H9 (cell line): ENCODE data around the gene MORC4. TPM values are rescaled to one million over a fixed set of nuclear protein-coding genes. Genes with fewer than 3 reads are reported as not detected.

Source experiments
- DNase-seq: peaks from one replicate; pipeline ENCODE4 v3.0.0-alpha.2; 2017
- H2AFZ ChIP-seq: one replicate; pipeline ENCODE4 v1.6.1; 2013; ENCODE audit warnings: mild to moderate bottlenecking, low read length, control low read depth, moderate library complexity
- H2AK5ac ChIP-seq: 2 replicates; pipeline ENCODE4 v1.6.1; 2013; ENCODE audit warnings: low read length, control low read depth, mixed read lengths; ENCODE audit not compliant: insufficient read length
- H2BK120ac ChIP-seq: one replicate; pipeline ENCODE4 v1.6.1; 2013; ENCODE audit warnings: low read depth, mild to moderate bottlenecking, low read length, control low read depth, inconsistent platforms; ENCODE audit not compliant: poor library complexity, severe bottlenecking
- H2BK12ac ChIP-seq: 2 replicates; pipeline ENCODE4 v1.6.1; 2013; ENCODE audit warnings: low read length, control low read depth, mixed read lengths, low read depth; ENCODE audit not compliant: insufficient read length
- H2BK15ac ChIP-seq: 2 replicates; pipeline ENCODE4 v1.6.1; 2013; ENCODE audit warnings: low read depth, low read length, control low read depth
- H2BK20ac ChIP-seq: one replicate; pipeline ENCODE4 v1.6.1; 2013; ENCODE audit warnings: low read depth, mild to moderate bottlenecking, low read length, control low read depth, inconsistent platforms; ENCODE audit not compliant: poor library complexity, severe bottlenecking
- H2BK5ac ChIP-seq: 2 replicates; pipeline ENCODE4 v1.6.1; 2013; ENCODE audit warnings: low read length, control low read depth, mixed read lengths; ENCODE audit not compliant: insufficient read length
- H3K14ac ChIP-seq: 2 replicates; pipeline ENCODE4 v1.6.1; 2013; ENCODE audit warnings: low read length, control low read depth; ENCODE audit not compliant: insufficient read depth
- H3K18ac ChIP-seq: 2 replicates; pipeline ENCODE4 v1.6.1; 2013; ENCODE audit warnings: low read depth, mild to moderate bottlenecking, mixed read lengths, low read length, control low read depth; ENCODE audit not compliant: insufficient read length
- H3K23ac ChIP-seq: 2 replicates; pipeline ENCODE4 v1.6.1; 2013; ENCODE audit warnings: low read length, control low read depth, mixed read lengths, low read depth; ENCODE audit not compliant: insufficient read length
- H3K23me2 ChIP-seq: 2 replicates; pipeline ENCODE4 v1.6.1; 2013; ENCODE audit warnings: low read depth, mild to moderate bottlenecking, mixed read lengths, low read length, control low read depth; ENCODE audit not compliant: insufficient read length, poor library complexity, severe bottlenecking
- H3K27ac ChIP-seq: 2 replicates; pipeline ENCODE4 v1.5.1; 2013; ENCODE audit warnings: low read length, control low read depth, mixed read lengths, low read depth; ENCODE audit not compliant: insufficient read length
- H3K27me3 ChIP-seq: 2 replicates; pipeline ENCODE4 v1.6.1; 2013; ENCODE audit warnings: low read length, control low read depth, inconsistent platforms; ENCODE audit not compliant: insufficient read depth
- H3K4ac ChIP-seq: 2 replicates; pipeline ENCODE4 v1.6.1; 2013; ENCODE audit warnings: low read depth, mild to moderate bottlenecking, control low read depth, inconsistent platforms, low read length, moderate library complexity
- H3K4me1 ChIP-seq: 2 replicates; pipeline ENCODE4 v1.6.1; 2013; ENCODE audit warnings: low read length, control low read depth, inconsistent platforms; ENCODE audit not compliant: insufficient read depth
- H3K4me2 ChIP-seq: 2 replicates; pipeline ENCODE4 v1.6.1; 2013; ENCODE audit warnings: low read length, control low read depth, mixed read lengths; ENCODE audit not compliant: insufficient read length, insufficient read depth
- H3K56ac ChIP-seq: 2 replicates; pipeline ENCODE4 v1.6.1; 2013; ENCODE audit warnings: low read depth, mild to moderate bottlenecking, mixed read lengths, low read length, control low read depth; ENCODE audit not compliant: insufficient read length
- H3K79me1 ChIP-seq: 2 replicates; pipeline ENCODE4 v1.6.1; 2013; ENCODE audit warnings: low read depth, mild to moderate bottlenecking, moderate library complexity, low read length, control low read depth, inconsistent platforms; ENCODE audit not compliant: insufficient read depth, poor library complexity, severe bottlenecking
- H3K79me2 ChIP-seq: 2 replicates; pipeline ENCODE4 v1.6.1; 2013; ENCODE audit warnings: low read length, control low read depth, inconsistent platforms; ENCODE audit not compliant: insufficient read depth
- H3K9ac ChIP-seq: 2 replicates; pipeline ENCODE4 v1.6.1; 2013; ENCODE audit warnings: low read length, control low read depth, mixed read lengths; ENCODE audit not compliant: insufficient read length; ENCODE audit errors: extremely low read depth
- H3K9me3 ChIP-seq: one replicate; pipeline ENCODE4 v1.6.1; 2013; ENCODE audit warnings: low read depth, low read length, inconsistent platforms; ENCODE audit not compliant: control insufficient read depth
- H3T11ph ChIP-seq: one replicate; pipeline ENCODE4 v1.6.1; 2013; ENCODE audit warnings: mild to moderate bottlenecking, low read length, control low read depth, inconsistent platforms
- H4K20me1 ChIP-seq: one replicate; pipeline ENCODE4 v1.6.1; 2013; ENCODE audit not compliant: control insufficient read depth, insufficient read length, insufficient read depth
- H4K5ac ChIP-seq: 2 replicates; pipeline ENCODE4 v1.6.1; 2013; ENCODE audit warnings: low read depth, mild to moderate bottlenecking, mixed read lengths, low read length, control low read depth; ENCODE audit not compliant: insufficient read length
- H4K8ac ChIP-seq: replicated peaks from 2 replicates; pipeline ENCODE4 v1.6.1; 2013; ENCODE audit warnings: low read length, control low read depth, mixed read lengths, low read depth; ENCODE audit not compliant: insufficient read length
- H4K91ac ChIP-seq: 2 replicates; pipeline ENCODE4 v1.6.1; 2013; ENCODE audit warnings: low read depth, mild to moderate bottlenecking, moderate library complexity, mixed read lengths, low read length, control low read depth; ENCODE audit not compliant: insufficient read length
- H3K27ac Mint-ChIP-seq, 3 experiments: 2 replicates in 2 of 3; 3 replicates in 1 of 3; pipeline ENCODE4 v1.8.0; 2020 to 2021; ENCODE audit warnings: mixed read lengths in 3 of 3, mild to moderate bottlenecking in 1 of 3, moderate library complexity in 1 of 3
- H3K27me3 Mint-ChIP-seq: 2 replicates; pipeline ENCODE4 v1.8.0; 2021; ENCODE audit warnings: low read depth, mild to moderate bottlenecking, moderate library complexity, mixed read lengths
- H3K36me3 Mint-ChIP-seq, 3 experiments: 2 replicates in 2 of 3; 3 replicates in 1 of 3; pipeline ENCODE4 v1.8.0; 2020 to 2021; ENCODE audit warnings: low read depth in 3 of 3, mixed read lengths in 3 of 3; ENCODE audit not compliant: insufficient read depth in 1 of 3
- H3K4me1 Mint-ChIP-seq, 2 experiments: 2 replicates each; pipeline ENCODE4 v1.8.0; 2020; ENCODE audit warnings: mixed read lengths in 2 of 2
- H3K4me3 Mint-ChIP-seq, 2 experiments: 2 replicates in 1 of 2; 3 replicates in 1 of 2; pipeline ENCODE4 v1.8.0; 2020 to 2021; ENCODE audit warnings: mild to moderate bottlenecking in 2 of 2, mixed read lengths in 2 of 2, moderate library complexity in 1 of 2
- H3K9me3 Mint-ChIP-seq, 2 experiments: 2 replicates in 1 of 2; 3 replicates in 1 of 2; pipeline ENCODE4 v1.8.0; 2020; ENCODE audit warnings: mild to moderate bottlenecking in 2 of 2, mixed read lengths in 2 of 2, moderate library complexity in 1 of 2
- WGBS: extraction: QIAGEN DNeasy Blood & Tissue Kit; methylation state at CpG from one replicate; pipeline ENCODE4 v1.1.7; 2013; ENCODE audit warnings: missing lambda C conversion rate, low lambda C conversion rate, mixed read lengths; ENCODE audit not compliant: insufficient read length; ENCODE audit errors: extremely low coverage; 5-methylcytosine and 5-hydroxymethylcytosine counted together
- total RNA-seq: library from RNA; stranded (reverse); gene quantifications from 2 replicates; pipeline ENCODE4 v1.2.1, GENCODE V29; 2021
- TF ChIP-seq, protein P1 (sequence below): fragments of 200-600 bp; sonication (generic); conservative IDR thresholded peaks from 3 replicates; pipeline ENCODE4 v1.8.0; 2021; ENCODE audit warnings: antibody characterized with exemption, mild to moderate bottlenecking

MORC4 gene
- total RNA-seq, 1 experiment from 2014 or later: 4.3 TPM

- H3K56ac ChIP-seq: no peak overlapping the region
- H3K27me3 Mint-ChIP-seq: peaks cover 4% of the 10 kb centered on the region
- H3K4ac ChIP-seq: no peak overlapping the region
- no peaks in the 10 kb centered on the region for H3K9me3 ChIP-seq
- H3K27ac Mint-ChIP-seq: no peak overlapping the region
- DNase-seq: no peak
- H3K36me3 Mint-ChIP-seq: peaks cover 3 to 15% (median 14%) of the 10 kb centered on the region in 3 experiments; a peak in 6 of 7 replicates
- H4K5ac ChIP-seq: no peak overlapping the region
- no peak overlapping the region for H3K4me3 Mint-ChIP-seq
- H3K4me1 ChIP-seq: no peaks in the 10 kb centered on the region; the same call in 1 of the 2 replicates
- no peaks in the 10 kb centered on the region for H4K20me1 ChIP-seq
- WGBS: no CpG with 5 or more reads among the region's 3 CpGs
- no peak overlapping the region for H3K27ac ChIP-seq
- H3T11ph ChIP-seq: no peak overlapping the region
- no peaks in the 10 kb centered on the region for H3K79me1 ChIP-seq
- no peak overlapping the region for H2BK20ac ChIP-seq
- H3K18ac ChIP-seq: no peak overlapping the region
- H4K8ac ChIP-seq: no peak overlapping the region
- no peaks in the 10 kb centered on the region for H3K79me2 ChIP-seq
- H3K4me1 Mint-ChIP-seq: peaks cover 6 to 7% of the 10 kb centered on the region in 2 experiments
- H2AFZ ChIP-seq: no peak overlapping the region
- no peak overlapping the region for H2BK12ac ChIP-seq
- no peak overlapping the region for H2BK15ac ChIP-seq
- H3K23ac ChIP-seq: no peak overlapping the region
- H3K4me2 ChIP-seq: no peak overlapping the region
- TF ChIP-seq, protein P1, sequence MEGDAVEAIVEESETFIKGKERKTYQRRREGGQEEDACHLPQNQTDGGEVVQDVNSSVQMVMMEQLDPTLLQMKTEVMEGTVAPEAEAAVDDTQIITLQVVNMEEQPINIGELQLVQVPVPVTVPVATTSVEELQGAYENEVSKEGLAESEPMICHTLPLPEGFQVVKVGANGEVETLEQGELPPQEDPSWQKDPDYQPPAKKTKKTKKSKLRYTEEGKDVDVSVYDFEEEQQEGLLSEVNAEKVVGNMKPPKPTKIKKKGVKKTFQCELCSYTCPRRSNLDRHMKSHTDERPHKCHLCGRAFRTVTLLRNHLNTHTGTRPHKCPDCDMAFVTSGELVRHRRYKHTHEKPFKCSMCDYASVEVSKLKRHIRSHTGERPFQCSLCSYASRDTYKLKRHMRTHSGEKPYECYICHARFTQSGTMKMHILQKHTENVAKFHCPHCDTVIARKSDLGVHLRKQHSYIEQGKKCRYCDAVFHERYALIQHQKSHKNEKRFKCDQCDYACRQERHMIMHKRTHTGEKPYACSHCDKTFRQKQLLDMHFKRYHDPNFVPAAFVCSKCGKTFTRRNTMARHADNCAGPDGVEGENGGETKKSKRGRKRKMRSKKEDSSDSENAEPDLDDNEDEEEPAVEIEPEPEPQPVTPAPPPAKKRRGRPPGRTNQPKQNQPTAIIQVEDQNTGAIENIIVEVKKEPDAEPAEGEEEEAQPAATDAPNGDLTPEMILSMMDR: no peak
- peaks cover 2% of the 10 kb centered on the region for H3K23me2 ChIP-seq
- no peaks in the 10 kb centered on the region for H3K27me3 ChIP-seq
- H2BK5ac ChIP-seq: no peak overlapping the region
- peaks cover 12 to 43% of the 10 kb centered on the region in 2 experiments for H3K9me3 Mint-ChIP-seq
- H2AK5ac ChIP-seq: no peak overlapping the region
- H3K9ac ChIP-seq: no peak overlapping the region
- no peak overlapping the region for H2BK120ac ChIP-seq
- no peak overlapping the region for H4K91ac ChIP-seq
- H3K14ac ChIP-seq: no peak overlapping the region
Measured at GRCh38 chrX:106997611-106998010, 2.4 kb downstream of the MORC4 start.
